Tibial nerve (tissue), 4 donors: Measurements from ENCODE around the gene RHOG. TPM values are rescaled to one million over a fixed set of nuclear protein-coding genes. Genes with fewer than 3 reads are reported as not detected.

ENCODE experiments used
- DNase-seq, 2 donors: peaks; one replicate each; pipeline ENCODE4 v3.0.0-alpha.2; 2019; ENCODE audit warnings: low spot score in 2 of 2
- H3K27ac ChIP-seq, 4 donors: fragments of 200-600 bp; sonication (generic) in 3 of 4; one replicate each; pipeline ENCODE4 v1.5.1; 2017 to 2019; ENCODE audit warnings: mild to moderate bottlenecking in 1 of 4
- H3K27me3 ChIP-seq, 2 donors: fragments of 200-600 bp; sonication (generic) in 1 of 2; one replicate each; pipeline versions ENCODE4 v1.5.1 to v1.6.0; 2017 to 2019
- H3K36me3 ChIP-seq, 3 donors: fragments of 200-600 bp; sonication (generic); one replicate each; pipeline ENCODE4 v1.5.1; 2018 to 2019
- H3K4me1 ChIP-seq, 4 donors: fragments of 200-600 bp; sonication (generic) in 3 of 4; one replicate each; pipeline ENCODE4 v1.5.1; 2017 to 2019
- H3K4me3 ChIP-seq, 4 donors: fragments of 200-600 bp; sonication (generic) in 3 of 4; one replicate each; pipeline ENCODE4 v1.5.1; 2017 to 2019; ENCODE audit warnings: mild to moderate bottlenecking in 1 of 4, moderate library complexity in 1 of 4
- H3K9me3 ChIP-seq, 4 donors: fragments of 200-600 bp; sonication (generic) in 3 of 4; one replicate each; pipeline ENCODE4 v1.5.1; 2017 to 2019
- CTCF ChIP-seq, 5 experiments: fragments of 200-600 bp in 3 of 5; fragments of 450-650 bp in 2 of 5; sonication (generic) in 3 of 5; IDR thresholded peaks; one replicate each; pipeline ENCODE4 v1.5.1; 2016 to 2019; ENCODE audit warnings: antibody characterized with exemption in 5 of 5, mild to moderate bottlenecking in 3 of 5, moderate library complexity in 2 of 5
- EP300 ChIP-seq, 2 donors: sonication (generic); formaldehyde crosslinking; IDR thresholded peaks; one replicate each; pipeline ENCODE4 v1.6.1; 2017; ENCODE audit warnings: antibody characterized with exemption in 2 of 2, mild to moderate bottlenecking in 1 of 2
- POLR2A ChIP-seq, 2 donors: fragments of 450-650 bp; IDR thresholded peaks; one replicate each; pipeline ENCODE4 v1.6.1; 2017; ENCODE audit warnings: antibody characterized with exemption in 2 of 2, mild to moderate bottlenecking in 2 of 2, moderate library complexity in 2 of 2
- WGBS, 2 donors: methylation state at CpG; one replicate each; pipeline ENCODE4 v1.1.5; 2018; 5-methylcytosine and 5-hydroxymethylcytosine counted together
- total RNA-seq, 4 donors: library from RNA; depleted of rRNA; stranded (reverse); fragments of >200 nt; gene quantifications; one replicate each; pipeline ENCODE4 v1.1.0, GENCODE V29; 2016

RHOG gene
- total RNA-seq, 4 donors from 2014 or later: 35.2 to 92.7 (median 66.0) TPM

DNA sequence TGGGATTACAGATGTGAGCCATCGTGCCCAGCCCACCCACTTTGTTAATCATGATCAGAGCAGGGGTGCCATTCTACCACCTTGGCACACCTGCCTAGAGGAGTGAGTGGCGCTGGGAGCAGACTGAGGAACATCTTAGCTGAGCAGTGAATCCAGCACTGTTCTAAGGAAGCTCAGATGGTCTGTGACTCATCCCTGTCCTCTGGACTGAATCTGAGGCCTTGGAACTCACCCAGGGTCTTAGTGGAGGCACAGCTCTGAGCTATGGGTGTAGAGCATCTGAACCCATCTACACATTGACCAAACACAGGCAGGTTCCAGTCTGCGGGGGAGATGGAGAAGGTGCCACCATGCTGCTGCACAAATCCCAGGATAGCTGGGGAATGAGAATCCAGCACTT, 17.5 kb downstream of the RHOG start:
- Histone ChIP-seq H3K4me3 (no peak overlapping the region), H3K36me3 (peaks cover 0 to 48% (median 14%) of the 10 kb centered on the region in 3 donors), H3K4me1 (peaks cover 0 to 14% (median 0%) of the 10 kb centered on the region in 4 donors), H3K9me3 (no peaks in the 10 kb centered on the region), H3K27me3 (no peaks in the 10 kb centered on the region), H3K27ac (no peak overlapping the region)
- 74 to 86% methylated on average over 3 of the region's 3 CpGs for WGBS, 2 donors
- no peak for DNase-seq
- no peak for TF ChIP-seq EP300 (IDR thresholded peaks at IDR 0.05)
- TF ChIP-seq POLR2A (IDR thresholded peaks at IDR 0.05): no peak
- TF ChIP-seq CTCF (IDR thresholded peaks at IDR 0.05): no peak

GRCh38 chr11:3822312-3822711, 18.4 kb downstream of the RHOG start:
- DNase-seq: no peak
- H3K36me3 ChIP-seq: peaks cover 0 to 40% (median 8%) of the 10 kb centered on the region in 3 donors
- whole genome bisulfite sequencing, 2 donors: 98% methylated on average over 7 of the region's 7 CpGs
- H3K27ac ChIP-seq: no peak overlapping the region
- no peaks in the 10 kb centered on the region for H3K9me3 ChIP-seq
- TF ChIP-seq POLR2A (IDR thresholded peaks at IDR 0.05) (no peak), EP300 (IDR thresholded peaks at IDR 0.05) (no peak), CTCF (IDR thresholded peaks at IDR 0.05) (no peak)
- peaks cover 0 to 12% (median 0%) of the 10 kb centered on the region in 4 donors for H3K4me1 ChIP-seq
- H3K4me3 ChIP-seq: no peak overlapping the region
- H3K27me3 ChIP-seq: no peaks in the 10 kb centered on the region

DNA sequence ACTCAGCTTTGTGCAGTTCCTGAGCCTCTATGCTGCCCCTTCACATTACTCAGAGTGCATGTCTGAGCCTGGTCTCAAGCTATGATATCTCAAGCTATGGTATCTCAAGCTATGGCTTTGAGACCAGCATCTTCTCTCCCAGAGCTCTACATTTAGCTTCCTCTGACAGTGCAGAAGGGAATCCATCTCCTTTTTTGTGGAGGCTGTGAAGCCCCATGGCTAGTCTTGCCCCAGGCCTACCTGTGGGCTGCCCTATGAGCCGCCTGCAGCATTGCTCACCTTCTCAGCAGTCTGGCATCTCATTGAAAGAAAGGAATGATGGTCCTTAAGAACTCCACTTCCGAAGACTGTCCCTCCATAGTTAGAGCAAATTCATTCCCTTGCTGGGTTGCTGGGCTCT, 19.8 kb downstream of the RHOG start:
- Histone ChIP-seq H3K27ac (no peak overlapping the region), H3K4me1 (no peaks in the 10 kb centered on the region), H3K4me3 (no peak overlapping the region), H3K9me3 (no peaks in the 10 kb centered on the region), H3K27me3 (no peaks in the 10 kb centered on the region), H3K36me3 (peaks cover 0 to 27% (median 0%) of the 10 kb centered on the region in 3 donors)
- TF ChIP-seq POLR2A (IDR thresholded peaks at IDR 0.05): no peak
- TF ChIP-seq EP300 (IDR thresholded peaks at IDR 0.05): no peak
- TF ChIP-seq CTCF (IDR thresholded peaks at IDR 0.05): no peak
- no peak for DNase-seq
- WGBS, 2 donors: 100% methylated on average over 2 of the region's 2 CpGs

DNA sequence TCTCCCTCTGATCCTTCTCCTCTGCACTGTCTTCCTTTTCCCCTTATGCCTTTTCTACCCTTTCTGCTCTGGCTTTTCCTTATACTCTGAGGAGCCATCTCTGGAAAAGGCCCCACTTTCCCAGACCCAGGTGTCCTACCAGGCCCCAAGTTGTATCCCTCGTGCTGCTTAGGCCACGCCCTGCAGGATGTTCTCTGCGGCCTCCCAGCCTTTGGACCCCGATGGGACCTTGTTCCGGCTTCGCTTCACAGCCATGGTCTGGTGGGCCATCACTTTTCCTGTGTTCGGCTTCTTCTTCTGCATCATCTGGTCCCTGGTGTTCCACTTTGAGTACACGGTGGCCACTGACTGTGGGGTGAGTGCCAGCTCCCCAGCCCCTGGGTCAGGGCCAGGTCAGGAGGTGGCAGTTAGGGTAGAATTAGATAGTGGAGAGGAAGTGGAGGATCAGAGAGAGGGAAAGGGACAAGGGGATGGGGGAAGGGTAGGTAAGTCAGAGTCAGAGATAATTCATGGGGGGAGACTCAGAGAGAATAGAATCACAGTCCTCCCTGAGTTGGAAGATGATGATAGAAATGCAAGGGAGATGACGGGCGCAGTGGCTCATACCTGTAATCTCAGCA, 23.5 kb downstream of the RHOG start:
- no peak for TF ChIP-seq POLR2A (IDR thresholded peaks at IDR 0.05)
- no peak for TF ChIP-seq CTCF (IDR thresholded peaks at IDR 0.05)
- TF ChIP-seq EP300 (IDR thresholded peaks at IDR 0.05): no peak
- Histone ChIP-seq H3K27ac (no peak overlapping the region), H3K4me1 (no peaks in the 10 kb centered on the region), H3K4me3 (no peak overlapping the region), H3K27me3 (no peaks in the 10 kb centered on the region), H3K36me3 (peaks cover 0 to 6% (median 0%) of the 10 kb centered on the region in 3 donors), H3K9me3 (no peaks in the 10 kb centered on the region)
- 82 to 85% methylated on average over 10 of the region's 10 CpGs for WGBS, 2 donors
- DNase-seq: no peak

DNA sequence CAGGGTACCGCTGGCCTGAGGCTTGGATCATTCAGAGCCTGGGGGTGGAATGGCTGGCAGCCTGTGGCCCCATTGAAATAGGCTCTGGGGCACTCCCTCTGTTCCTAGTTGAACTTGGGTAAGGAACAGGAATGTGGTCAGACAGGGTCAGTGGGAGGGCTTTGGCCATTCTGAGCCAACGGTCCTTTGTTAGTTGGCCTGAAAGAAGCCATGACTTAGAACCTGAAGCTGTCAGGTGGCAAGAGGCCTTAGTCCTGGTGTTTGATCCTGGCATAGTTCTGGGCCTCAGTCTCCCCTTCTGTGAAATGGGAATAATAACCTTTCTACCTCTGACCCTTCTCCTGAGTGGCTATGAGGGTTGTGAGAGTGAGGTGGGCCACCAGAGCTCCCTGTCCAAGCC, 24.1 kb downstream of the RHOG start:
- Histone ChIP-seq H3K4me1 (no peaks in the 10 kb centered on the region), H3K4me3 (no peak overlapping the region), H3K9me3 (no peaks in the 10 kb centered on the region), H3K27me3 (no peaks in the 10 kb centered on the region), H3K36me3 (peaks cover 0 to 7% (median 0%) of the 10 kb centered on the region in 3 donors), H3K27ac (no peak overlapping the region)
- no peak for TF ChIP-seq POLR2A (IDR thresholded peaks at IDR 0.05)
- no peak for TF ChIP-seq EP300 (IDR thresholded peaks at IDR 0.05)
- TF ChIP-seq CTCF (IDR thresholded peaks at IDR 0.05): no peak
- 66 to 78% methylated on average over 2 of the region's 2 CpGs for WGBS, 2 donors
- DNase-seq: no peak
